ENCODE data around the gene SCAND1. TPM values are rescaled to one million over a fixed set of nuclear protein-coding genes. Genes with fewer than 3 reads are reported as not detected.

The SCAND1 gene
- total RNA-seq, 1 experiment from 2014 or later = 95.2 TPM

- Histone ChIP-seq H3K27me3 (replicated peaks; ENCODE audit: insufficient read depth, low read depth, low read length, poor library complexity) (no peaks in the 10 kb centered on the region), H3K36me3 (ENCODE audit: insufficient read depth, low read length, poor library complexity, severe bottlenecking) (no peaks in the 10 kb centered on the region), H3K27ac (ENCODE audit: low read depth, low read length, poor library complexity, severe bottlenecking) (no peak overlapping the region), H3K9me3 (ENCODE audit: low read depth, low read length, poor library complexity, severe bottlenecking) (no peaks in the 10 kb centered on the region), H3K4me1 (ENCODE audit: insufficient read depth, low read length, poor library complexity, severe bottlenecking) (no peaks in the 10 kb centered on the region), H3K4me3 (ENCODE audit: low read depth, low read length, poor library complexity, severe bottlenecking) (no peak overlapping the region)
- ChIA-PET POLR2A (ENCODE audit: low non-redundant PET) (no interaction called here), CTCF (no interaction called here)
- no TSS peak for BruUV-seq (replicated peaks)
- no peak for DNase-seq (ENCODE audit: low spot score)
- TF ChIP-seq, protein P1, sequence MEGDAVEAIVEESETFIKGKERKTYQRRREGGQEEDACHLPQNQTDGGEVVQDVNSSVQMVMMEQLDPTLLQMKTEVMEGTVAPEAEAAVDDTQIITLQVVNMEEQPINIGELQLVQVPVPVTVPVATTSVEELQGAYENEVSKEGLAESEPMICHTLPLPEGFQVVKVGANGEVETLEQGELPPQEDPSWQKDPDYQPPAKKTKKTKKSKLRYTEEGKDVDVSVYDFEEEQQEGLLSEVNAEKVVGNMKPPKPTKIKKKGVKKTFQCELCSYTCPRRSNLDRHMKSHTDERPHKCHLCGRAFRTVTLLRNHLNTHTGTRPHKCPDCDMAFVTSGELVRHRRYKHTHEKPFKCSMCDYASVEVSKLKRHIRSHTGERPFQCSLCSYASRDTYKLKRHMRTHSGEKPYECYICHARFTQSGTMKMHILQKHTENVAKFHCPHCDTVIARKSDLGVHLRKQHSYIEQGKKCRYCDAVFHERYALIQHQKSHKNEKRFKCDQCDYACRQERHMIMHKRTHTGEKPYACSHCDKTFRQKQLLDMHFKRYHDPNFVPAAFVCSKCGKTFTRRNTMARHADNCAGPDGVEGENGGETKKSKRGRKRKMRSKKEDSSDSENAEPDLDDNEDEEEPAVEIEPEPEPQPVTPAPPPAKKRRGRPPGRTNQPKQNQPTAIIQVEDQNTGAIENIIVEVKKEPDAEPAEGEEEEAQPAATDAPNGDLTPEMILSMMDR (conservative IDR thresholded peaks at IDR 0.05; ENCODE audit: low read depth, low read length) = no peak
- TF ChIP-seq EZH2 (IDR thresholded peaks at IDR 0.05; ENCODE audit: borderline replicate concordance, low read depth, low read length, poor library complexity, severe bottlenecking) = no peak
- intact Hi-C loops (cut with micrococcal nuclease; ENCODE audit: unreplicated experiment) = no loop called here
Observed at GRCh38 chr20:35981969-35982368, 27.7 kb upstream of the SCAND1 start.

GRCh38 chr20:35979544-35979943 lies 25.2 kb upstream of the SCAND1 start:
- BruUV-seq (replicated peaks) = no TSS peak

GRCh38 chr20:35978041-35978513 lies 23.8 kb upstream of the SCAND1 start:
- CTCF ChIA-PET = interaction anchor here (1.2 kb wide), 1 partner anchor 15 kb away, joined by 5 read pairs; no protein-coding TSS in a partner anchor
- Histone ChIP-seq H3K4me1 (ENCODE audit: insufficient read depth, low read length, poor library complexity, severe bottlenecking) (no peaks in the 10 kb centered on the region), H3K27me3 (replicated peaks; ENCODE audit: insufficient read depth, low read depth, low read length, poor library complexity) (no peaks in the 10 kb centered on the region), H3K9me3 (ENCODE audit: low read depth, low read length, poor library complexity, severe bottlenecking) (no peaks in the 10 kb centered on the region), H3K27ac (ENCODE audit: low read depth, low read length, poor library complexity, severe bottlenecking) (no peak overlapping the region), H3K36me3 (ENCODE audit: insufficient read depth, low read length, poor library complexity, severe bottlenecking) (no peaks in the 10 kb centered on the region), H3K4me3 (ENCODE audit: low read depth, low read length, poor library complexity, severe bottlenecking) (no peak overlapping the region)
- intact Hi-C loops (cut with micrococcal nuclease; ENCODE audit: unreplicated experiment) = no loop called here
- no peak for DNase-seq (ENCODE audit: low spot score)
- no TSS peak for BruUV-seq (replicated peaks)
- POLR2A ChIA-PET (ENCODE audit: low non-redundant PET) = interaction anchor here (0.6 kb wide), 1 partner anchor 24 kb away, joined by 7 read pairs; the partner anchor contains the start of gene SCAND1
- TF ChIP-seq, protein P1 (conservative IDR thresholded peaks at IDR 0.05; ENCODE audit: low read depth, low read length) = no peak
- TF ChIP-seq EZH2 (IDR thresholded peaks at IDR 0.05; ENCODE audit: borderline replicate concordance, low read depth, low read length, poor library complexity, severe bottlenecking) = no peak

More at GRCh38 chr20:35979544-35979943, 25.2 kb upstream of the SCAND1 start:
- intact Hi-C loops (cut with micrococcal nuclease; ENCODE audit: unreplicated experiment) = no loop called here
- H3K4me3 ChIP-seq (ENCODE audit: low read depth, low read length, poor library complexity, severe bottlenecking) = no peak overlapping the region
- TF ChIP-seq EZH2 (IDR thresholded peaks at IDR 0.05; ENCODE audit: borderline replicate concordance, low read depth, low read length, poor library complexity, severe bottlenecking) = no peak
- TF ChIP-seq, protein P1 (conservative IDR thresholded peaks at IDR 0.05; ENCODE audit: low read depth, low read length) = no peak
- no peaks in the 10 kb centered on the region for H3K4me1 ChIP-seq (ENCODE audit: insufficient read depth, low read length, poor library complexity, severe bottlenecking)
- no peaks in the 10 kb centered on the region for H3K27me3 ChIP-seq (replicated peaks; ENCODE audit: insufficient read depth, low read depth, low read length, poor library complexity)
- H3K9me3 ChIP-seq (ENCODE audit: low read depth, low read length, poor library complexity, severe bottlenecking) = no peaks in the 10 kb centered on the region
- DNase-seq (ENCODE audit: low spot score) = no peak
- ChIA-PET CTCF (interaction anchor here (1.2 kb wide), 1 partner anchor 13 kb away, joined by 4 read pairs; no protein-coding TSS in a partner anchor), POLR2A (ENCODE audit: low non-redundant PET) (no interaction called here)
- H3K27ac ChIP-seq (ENCODE audit: low read depth, low read length, poor library complexity, severe bottlenecking) = no peak overlapping the region
- H3K36me3 ChIP-seq (ENCODE audit: insufficient read depth, low read length, poor library complexity, severe bottlenecking) = no peaks in the 10 kb centered on the region

All from A673 (cell line).